HG03097 (cell line): ENCODE data around the gene HOATZ.

Experiments
- ATAC-seq: cut with Tn5 transposase; IDR thresholded peaks from one replicate; pipeline ENCODE4 v1.9.1; 2021; ENCODE audit not compliant: unreplicated experiment, low FRiP score

HOATZ gene

GRCh38 chr11:111574373-111575225 lies 60.0 kb downstream of the HOATZ start:
- no peak for ATAC-seq

- no peak for ATAC-seq
Measured at GRCh38 chr11:111575740-111576139, 61.2 kb downstream of the HOATZ start.

GRCh38 chr11:111577821-111578220 lies 63.2 kb downstream of the HOATZ start:
- ATAC-seq = no peak

GRCh38 chr11:111581341-111581740 lies 66.8 kb downstream of the HOATZ start:
- no peak for ATAC-seq

- no peak for ATAC-seq
Measured at GRCh38 chr11:111582163-111582562, 67.6 kb downstream of the HOATZ start.

- ATAC-seq = no peak
Measured at GRCh38 chr11:111582881-111583280, 68.3 kb downstream of the HOATZ start.

GRCh38 chr11:111585371-111585770 lies 70.8 kb downstream of the HOATZ start:
- no peak for ATAC-seq

- no peak for ATAC-seq
Measured at GRCh38 chr11:111586388-111586831, 71.8 kb downstream of the HOATZ start.
